GM11168 (cell line): Measurements from ENCODE around the gene CASR.

Experiments
- in situ Hi-C: fragments of 300-500 bp; cut with MboI; formaldehyde crosslinking; loops from one replicate; pipeline ENCODE4 v1.12.0; 2022; ENCODE audit warnings: low sequenced_read_pairs; ENCODE audit not compliant: unreplicated experiment

CASR gene

DNA sequence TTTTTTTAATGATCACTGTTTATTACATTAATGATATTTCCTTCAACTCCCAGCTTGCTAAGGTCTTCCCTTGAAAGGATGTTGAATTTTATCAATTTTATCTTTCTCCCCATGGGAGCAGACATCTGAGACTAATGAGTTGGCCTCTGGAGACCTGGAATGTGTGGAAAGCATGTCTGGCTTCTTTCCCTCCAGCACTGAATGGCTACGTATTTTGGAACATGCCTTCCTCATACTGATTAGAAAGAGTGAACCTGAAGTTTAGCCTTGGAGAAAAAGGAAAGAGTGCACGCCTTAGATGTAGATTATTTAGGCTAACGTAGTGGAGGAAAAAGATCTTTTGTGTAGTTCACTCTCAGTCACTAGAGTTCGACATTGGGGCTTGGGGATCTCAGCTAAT is 25.1 kb downstream of the CASR start:
- in situ Hi-C loops: no loop called here

DNA sequence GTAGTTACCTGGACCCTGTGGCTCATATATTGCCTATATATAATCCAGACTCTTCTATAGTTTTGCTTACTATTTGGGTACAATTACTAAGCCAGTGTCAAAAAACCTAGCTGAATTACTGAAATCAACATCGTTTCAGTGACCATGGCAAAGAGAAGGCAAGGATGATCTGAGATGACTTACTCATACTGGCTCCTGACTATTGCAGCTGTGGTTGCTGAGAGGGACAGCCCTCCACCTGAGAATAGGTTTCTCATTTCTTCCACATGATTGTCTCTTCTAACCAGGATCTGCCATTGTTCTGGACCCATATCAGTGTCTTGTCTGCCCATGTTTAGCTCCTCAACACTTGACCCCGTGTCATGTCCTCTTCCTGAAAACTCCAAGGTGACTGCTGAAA is 30.2 kb downstream of the CASR start:
- in situ Hi-C loops: no loop called here

DNA sequence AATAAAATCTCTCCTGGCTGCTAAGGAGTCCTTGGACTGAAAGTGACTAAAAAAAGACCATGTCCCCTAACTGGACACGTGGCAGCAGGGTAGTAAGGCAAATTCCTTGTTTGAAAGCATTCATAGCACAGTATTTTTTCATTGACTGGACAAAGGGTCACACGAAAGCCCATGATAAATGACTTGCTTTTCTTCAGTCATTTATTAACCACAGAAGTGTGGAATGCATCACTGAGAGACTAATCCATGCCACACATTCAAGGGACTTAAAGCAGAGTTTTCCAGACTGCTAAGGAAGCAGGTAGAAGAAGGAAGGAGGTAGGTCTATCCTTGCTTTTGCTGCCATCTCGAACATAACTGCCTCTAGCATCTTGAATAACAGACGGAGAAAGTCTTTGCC is 31.2 kb downstream of the CASR start:
- in situ Hi-C loops: no loop called here

DNA sequence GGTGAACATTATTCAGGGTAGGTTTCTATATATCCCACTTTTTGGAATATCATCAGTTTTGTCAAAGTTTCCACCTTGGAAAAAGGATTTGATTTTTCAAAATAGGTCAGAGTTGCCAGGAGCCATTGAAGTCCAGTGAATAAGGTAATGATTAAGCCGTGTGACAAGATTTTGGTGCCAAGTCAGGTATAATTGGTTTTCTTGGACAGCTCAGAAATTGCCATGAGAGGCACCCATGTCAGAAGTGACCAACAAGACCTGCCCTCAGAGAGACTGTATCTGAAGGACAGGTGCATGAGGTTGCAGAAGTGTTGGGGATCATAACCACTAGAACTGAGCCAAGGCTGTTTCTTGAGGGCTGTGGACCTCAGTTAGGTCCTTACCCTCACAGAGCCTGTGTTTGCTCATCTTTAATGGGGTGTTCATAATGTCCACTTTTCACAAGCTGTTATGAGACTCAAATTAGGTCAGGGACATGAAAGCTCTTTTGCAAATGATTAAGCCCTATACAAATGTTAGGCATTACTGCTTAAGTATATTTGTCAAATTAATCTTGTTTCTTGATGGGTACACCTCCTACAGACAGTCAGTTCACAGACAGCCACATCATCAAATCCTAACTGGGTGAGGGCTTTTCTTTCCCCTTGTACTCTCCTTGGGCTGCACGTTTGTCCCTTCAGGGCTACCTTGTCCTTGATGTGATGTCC is 32.3 kb downstream of the CASR start:
- in situ Hi-C loops: no loop called here

DNA sequence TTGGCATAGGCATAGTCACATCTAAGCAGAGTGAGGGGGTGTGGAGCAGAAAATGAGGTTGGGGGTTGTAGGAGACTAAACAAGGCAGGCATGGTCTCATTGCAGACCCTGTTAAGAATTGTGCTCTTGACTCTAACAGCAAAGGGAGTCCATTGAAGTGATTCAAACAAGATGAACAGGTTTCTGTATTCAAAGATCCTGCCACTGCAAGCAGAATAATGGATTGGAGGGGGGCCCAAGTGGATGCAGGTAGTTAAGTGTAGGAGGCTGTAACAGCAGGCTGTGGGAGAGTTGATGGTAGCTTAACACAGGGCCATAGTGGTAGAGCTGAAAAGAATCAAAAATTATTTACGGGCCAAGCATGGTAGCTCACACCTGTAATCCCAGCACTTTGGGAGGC is 34.4 kb downstream of the CASR start:
- in situ Hi-C loops: no loop called here

DNA sequence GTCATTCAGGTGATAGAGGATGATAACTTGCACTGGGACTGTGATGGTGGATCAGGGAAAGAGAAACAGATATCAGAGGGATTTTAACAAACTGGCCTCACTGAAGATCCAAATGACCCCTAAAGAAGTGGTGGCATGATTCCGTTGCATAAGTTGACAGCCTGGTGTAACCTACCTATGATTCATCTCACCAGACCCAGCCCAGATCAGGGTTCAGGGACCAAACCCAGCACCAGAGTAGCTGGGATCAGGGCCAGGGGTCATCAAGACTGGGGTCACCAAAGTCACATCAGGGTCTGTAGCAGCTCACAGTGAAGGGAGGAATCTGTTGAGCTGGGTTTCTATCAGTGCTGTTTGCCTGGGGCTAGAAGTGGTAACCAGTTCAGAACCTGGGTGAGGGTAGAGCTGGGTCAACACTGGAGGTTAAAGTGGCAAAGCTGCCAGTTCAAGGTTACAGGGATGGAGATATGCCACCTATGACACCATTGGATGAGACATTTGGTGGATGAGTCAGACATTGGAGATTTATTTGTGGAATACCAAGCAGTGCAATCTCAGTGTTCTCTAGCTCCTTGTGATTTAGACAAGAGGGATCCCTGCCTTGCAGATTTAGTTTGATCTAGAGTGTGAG is 35.9 kb downstream of the CASR start:
- in situ Hi-C loops: no loop called here

DNA sequence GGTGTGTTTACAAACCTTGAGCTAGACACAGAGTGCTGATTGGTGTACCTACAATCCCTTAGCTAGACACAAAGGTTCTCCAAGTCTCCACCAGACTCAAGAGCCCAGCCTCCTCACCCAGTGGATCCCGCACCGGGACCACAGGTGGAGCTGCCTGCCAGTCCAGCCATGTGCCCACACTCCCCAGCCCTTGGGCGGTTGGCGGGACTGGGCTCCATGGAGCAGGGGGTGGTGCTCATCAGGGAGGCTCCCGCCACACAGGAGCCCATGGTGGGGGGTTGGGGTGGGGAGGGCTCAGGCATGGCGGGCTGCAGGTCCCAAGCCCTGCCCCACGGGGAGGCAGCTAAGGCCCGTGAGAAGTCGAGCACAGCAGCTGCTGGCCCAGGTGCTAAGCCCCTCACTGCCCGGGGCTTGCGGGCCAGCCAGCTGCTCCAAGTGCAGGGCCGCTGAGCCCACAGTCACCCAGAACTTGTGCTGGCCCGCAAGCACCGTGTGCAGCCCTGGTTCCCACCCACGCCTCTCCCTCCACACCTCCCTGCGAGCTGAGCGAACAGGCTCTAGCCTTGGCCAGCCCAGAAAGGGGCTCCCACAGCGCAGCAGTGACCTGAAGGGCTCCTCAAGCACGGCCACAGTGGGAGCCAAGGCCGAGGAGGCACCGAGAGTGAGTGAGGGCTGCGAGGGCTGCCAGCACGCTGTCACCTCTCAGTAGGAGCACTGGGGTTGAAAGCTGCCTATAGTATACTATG is 43.7 kb downstream of the CASR start:
- in situ Hi-C loops: no loop called here

DNA sequence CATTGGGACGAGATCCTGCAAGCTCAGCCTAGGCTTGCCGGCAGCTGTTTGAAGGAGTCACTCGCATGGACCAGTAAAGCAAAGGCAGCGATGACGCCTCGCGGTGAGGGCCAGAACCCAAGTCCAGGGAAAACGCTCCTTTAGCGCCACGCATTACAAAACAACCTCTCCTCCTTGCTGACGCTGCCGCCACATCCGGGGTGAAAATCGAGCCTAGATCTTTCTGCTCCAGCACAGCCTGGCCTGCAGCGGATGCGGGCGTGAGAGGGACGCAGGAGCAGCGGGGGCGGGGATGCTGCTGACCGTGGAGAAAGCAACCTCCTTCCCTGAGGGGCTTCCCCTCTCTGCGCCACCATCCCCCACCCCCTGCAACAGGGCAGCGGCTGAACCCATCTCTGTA is 46.7 kb downstream of the CASR start:
- in situ Hi-C loops: no loop called here

DNA sequence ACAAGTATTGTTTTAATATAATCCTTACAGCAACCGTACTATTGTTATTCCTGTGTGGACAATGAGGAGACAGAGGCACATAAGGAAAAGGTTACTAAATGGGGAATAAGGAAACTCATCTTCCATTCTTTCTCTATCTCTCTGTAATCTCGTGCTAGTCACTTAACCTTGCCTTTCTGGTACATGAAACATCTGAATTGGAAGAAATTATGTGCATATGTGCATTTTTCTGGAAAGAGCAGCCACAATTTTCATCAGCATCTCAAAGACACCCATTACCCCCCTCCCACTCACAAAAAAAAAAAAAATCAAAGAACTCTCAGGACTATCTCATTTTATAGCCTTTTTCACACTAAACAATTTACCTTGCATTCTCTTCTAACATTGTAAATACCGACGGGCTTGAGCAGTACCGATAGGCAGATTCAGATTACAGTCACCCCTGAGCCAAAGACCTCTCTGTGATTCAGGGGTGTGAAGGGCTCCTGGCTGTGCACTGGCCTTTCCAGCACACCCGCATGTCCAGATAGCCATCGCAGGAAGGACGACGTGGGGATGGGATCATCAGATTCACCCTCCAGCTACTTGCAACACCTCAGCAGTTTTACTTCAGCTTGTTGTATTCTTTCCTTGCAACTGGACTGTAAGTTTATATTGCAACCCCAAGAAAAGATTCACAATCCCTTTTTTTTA is 48.1 kb downstream of the CASR start:
- in situ Hi-C loops: no loop called here

DNA sequence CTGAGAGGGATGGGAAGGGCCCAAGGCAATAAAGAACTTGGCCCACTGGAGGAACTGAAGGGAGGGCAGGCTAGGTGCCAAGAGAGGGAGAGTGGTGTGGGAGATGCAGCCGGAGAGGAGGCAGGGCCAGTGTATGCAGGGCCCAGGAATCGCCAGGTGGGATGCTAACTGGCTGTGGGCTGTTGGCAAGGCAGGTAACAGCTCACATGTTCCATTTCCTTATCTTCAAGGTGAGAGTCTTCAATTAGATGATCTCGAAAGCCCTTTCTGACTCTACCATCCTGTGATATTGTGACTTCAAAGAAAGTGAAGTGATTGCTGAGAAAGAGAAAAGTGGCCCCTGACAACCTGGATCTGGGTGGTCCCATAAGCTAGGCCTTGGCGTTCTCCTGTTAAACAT is 49.0 kb downstream of the CASR start:
- in situ Hi-C loops: no loop called here

DNA sequence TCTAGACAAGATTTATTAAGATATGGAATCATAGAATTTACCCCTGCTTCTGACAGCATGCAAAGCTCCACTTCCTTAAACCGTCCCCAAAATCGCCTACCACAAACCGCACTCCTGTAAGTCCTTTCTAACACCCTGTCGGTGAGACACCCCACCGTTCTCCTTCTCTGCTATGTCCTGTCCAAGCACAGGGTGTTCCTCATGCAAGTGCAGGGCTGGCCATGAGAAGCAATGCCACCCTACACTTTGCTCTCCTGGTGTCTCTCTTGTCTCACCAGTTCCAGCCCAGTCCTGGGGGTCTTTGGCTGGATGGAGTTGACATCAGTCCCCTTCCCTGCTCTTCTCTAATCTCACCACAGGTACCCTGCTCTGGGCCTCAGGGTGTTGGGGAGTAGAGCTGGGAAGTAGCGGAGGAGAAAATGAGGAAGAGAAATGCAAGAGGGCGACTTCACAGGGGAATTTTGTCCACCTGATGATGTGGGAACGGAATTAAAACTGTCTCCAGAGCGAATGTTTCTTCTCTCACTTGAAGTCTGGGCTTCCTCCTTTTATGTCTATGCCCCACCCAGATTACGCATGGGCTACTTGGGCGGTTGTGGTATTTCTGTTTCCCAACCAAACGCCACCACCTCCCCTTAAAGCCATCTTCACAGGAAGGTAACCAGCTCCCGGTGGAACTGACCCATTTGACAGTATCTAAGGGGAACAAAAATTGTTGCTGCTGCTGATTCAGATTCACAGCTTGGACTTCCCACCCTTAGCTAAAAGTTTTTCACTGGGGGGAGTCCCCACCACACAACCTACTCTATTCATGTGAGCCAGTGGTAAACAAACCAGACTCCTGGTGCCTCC is 49.9 kb downstream of the CASR start:
- in situ Hi-C loops: no loop called here

DNA sequence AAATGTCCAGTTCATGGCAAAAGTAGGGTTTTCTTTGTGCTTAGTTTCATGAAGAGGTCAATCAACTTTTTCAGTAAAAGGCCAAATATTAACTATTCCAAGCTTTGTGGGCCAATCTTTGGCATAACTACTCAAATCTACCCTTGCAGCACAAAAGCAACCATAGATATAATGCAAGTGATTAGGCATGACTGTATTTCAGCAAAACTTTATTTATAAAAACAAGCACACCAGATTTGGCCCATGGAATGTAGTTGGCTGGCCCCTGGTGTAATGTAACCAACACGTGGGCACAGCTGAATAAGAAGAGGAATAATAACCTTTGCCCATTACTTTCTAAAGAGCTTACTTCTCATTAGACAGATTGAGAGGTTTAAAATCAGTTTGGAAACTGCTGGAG is 50.6 kb downstream of the CASR start:
- in situ Hi-C loops: no loop called here

DNA sequence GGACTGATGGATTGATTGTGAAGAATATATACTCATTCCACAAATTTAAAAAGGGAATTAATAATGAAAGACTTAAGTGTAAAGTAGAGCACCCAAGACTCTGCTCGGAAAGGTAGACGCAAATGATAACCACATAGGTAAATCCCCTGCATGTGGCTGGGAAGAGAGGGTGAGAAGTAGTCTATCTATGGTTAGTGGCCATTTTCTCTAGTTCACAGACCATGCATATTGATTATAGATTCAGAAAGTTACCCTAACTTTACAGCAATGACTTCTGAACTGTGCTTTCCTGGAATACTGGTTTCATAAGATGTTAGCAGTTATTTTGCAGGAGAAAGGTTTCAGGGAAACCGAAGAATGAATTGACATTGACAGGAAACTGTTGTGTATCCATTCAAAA is 51.7 kb downstream of the CASR start:
- in situ Hi-C loops: no loop called here

DNA sequence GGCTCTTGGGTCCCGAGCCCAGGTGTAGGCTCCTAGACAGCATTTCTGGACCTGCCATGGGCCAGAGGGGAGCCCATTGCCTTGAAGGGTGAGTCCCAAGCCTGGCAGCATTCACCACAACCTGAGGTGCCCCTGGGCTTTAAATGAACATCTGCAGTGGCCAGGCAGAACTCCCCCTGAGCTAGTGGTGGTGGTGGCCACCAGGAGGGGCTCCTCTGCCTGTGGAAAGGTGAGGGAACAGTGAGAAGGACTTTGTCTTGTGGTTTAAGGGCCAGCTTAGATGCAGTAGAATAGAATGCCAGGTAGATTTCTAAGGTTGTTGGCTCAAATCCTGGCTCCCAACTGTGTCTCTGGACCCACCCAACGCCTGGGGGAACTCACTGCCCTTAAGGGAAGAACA is 55.6 kb downstream of the CASR start:
- in situ Hi-C loops: no loop called here

DNA sequence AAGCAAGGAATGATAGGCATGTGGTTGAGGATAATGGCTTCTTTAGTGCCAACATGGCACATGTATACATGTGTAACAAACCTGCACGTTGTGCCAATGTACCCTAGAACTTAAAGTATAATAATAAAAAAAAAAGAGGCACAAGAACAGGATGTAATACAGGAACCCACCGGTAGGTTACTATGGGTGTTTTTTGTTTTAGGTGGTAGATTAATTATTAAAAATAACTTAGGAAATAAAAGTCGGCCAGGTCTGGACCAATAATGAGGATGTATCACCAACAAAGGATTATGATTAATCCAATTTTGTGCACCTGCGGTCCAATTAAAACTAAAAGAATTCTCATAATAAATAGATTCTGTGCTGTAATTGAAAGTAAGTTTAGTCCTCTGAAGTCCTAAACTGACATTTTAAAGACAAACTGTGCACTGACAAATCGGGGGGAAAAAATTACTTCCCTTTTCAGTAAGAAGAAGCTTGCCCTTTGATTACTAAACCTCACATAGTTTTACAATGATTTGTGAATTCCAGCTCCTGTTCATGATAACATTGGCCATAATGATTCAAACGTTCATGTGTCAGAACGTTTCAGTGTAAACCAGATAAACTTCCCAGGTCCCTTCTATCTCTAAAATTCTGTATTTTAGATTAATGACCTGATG is 62.2 kb downstream of the CASR start:
- in situ Hi-C loops: no loop called here

DNA sequence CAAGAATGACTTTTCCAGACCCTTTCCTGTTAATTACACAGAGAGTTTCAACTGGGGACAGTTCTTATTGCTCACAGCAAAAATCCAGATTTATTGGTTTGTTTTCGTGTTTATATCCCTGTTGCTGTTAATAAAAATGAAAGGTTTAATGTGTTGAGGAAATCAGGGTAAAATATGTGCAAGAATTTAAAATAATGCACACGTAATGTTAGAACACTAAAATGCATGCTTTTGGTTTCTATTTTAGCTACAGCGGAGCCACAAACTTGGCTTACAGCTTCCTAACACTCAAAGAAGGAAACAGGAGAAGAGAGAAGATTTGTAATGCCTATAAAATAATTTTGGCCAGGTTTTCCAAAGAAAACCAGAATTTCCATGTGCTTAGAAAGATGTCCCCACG is 62.7 kb downstream of the CASR start:
- in situ Hi-C loops: no loop called here

DNA sequence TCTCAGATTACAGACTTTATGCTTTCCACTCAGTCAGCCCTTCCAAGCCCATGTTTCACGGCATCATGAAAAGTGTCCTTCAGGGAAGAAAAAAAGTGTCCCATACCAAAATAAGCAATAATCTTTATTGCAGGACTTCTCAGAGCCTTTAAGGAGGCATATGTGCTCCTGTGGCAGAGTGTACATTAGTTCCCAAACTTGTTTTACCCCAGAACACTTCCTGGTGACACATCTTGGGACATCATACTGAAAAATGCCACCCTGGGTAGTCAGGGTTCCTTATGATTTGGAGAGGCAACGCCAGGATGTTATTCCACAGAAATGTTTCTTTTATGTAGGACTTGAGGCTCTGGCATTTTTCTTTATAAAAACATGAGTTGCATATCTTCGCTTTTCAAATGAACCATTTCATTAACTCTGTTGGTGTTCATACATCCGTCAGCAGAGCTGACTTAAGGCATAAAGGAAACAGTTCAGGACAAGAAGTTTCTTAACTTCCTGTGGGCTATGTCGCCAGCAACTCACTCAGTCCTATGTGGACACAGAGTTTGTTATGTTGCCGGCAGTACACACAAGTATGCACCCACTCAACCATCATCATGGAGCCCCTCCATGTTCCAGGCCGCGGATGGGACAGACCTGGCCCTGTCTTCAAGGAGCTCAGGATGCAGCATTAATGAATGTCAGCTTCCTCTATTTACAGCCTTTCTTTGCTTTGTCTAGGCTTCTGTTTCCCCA is 63.8 kb downstream of the CASR start:
- in situ Hi-C loops: no loop called here

DNA sequence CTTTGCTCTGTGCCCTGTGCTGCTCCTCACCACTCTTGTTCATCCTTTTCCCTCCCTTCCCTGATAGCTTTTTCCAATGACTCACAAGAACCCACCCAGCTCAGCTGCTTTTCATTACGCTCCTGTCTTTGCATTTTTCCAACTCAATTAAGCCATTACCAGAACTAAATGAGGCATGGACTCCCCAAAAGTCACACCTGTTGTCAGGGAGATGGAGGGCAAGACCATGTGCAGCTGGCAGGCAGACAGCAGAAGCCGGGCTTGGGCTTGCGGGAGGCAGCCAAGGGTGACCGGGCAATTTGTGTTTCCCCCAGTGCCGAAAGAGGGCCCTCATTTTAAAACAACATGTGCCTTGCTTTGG is 64.3 kb downstream of the CASR start:
- in situ Hi-C loops: no loop called here

DNA sequence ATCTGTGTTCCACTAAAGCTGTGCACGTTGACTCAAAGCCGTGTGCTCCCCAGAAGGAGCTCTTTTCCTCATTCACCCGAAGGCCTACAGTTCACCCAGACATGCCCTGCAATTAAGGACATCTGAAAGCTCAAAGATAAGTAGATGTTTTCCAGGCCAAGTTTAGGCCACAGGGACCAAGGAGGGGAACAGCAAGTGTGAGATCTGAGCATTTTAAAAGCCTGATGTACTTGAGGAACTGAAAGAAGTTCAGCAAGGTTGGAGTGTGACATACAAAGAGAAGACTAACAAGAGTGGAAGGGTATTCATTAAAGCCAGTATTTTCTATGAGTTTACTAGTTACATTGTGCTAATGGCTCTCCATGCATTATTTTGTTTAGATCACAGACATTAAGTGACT is 68.0 kb downstream of the CASR start:
- in situ Hi-C loops: loop anchor here (25.0 kb wide), 2 partner anchors 264 to 714 kb away; partner anchors contain the start of gene POLQ
